Measurements from ENCODE around the gene ZNF536. TPM values are rescaled to one million over a fixed set of nuclear protein-coding genes. Genes with fewer than 3 reads are reported as not detected.

ZNF536 gene
- total RNA-seq, 2 donors from 2014 or later, result 0.79 to 2.5 TPM

DNA sequence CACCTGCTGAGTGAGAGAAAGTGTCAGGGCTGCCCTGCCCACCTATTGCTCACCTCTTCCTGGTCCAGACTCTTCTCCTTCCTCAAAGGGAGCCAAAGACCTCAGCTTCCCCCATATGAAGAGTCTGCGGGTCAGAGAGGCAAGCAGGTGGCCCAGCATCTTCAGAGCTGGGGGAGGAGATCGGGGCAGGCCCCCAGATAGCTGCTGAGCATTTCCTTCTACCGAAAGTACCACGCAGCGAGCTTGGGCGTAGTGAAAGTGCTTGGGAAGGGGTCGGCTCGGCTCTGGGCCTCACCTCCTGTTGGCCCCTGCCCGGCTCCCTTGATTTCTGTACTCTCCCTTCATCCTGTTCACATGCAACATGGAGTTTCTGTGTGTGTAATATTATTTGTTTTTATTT lies 12.2 kb upstream of the ZNF536 start:
- DNase-seq, result no peak
- intact Hi-C loops (cut with DNase I, micrococcal nuclease), result no loop called here
- ATAC-seq, result no peak

DNA sequence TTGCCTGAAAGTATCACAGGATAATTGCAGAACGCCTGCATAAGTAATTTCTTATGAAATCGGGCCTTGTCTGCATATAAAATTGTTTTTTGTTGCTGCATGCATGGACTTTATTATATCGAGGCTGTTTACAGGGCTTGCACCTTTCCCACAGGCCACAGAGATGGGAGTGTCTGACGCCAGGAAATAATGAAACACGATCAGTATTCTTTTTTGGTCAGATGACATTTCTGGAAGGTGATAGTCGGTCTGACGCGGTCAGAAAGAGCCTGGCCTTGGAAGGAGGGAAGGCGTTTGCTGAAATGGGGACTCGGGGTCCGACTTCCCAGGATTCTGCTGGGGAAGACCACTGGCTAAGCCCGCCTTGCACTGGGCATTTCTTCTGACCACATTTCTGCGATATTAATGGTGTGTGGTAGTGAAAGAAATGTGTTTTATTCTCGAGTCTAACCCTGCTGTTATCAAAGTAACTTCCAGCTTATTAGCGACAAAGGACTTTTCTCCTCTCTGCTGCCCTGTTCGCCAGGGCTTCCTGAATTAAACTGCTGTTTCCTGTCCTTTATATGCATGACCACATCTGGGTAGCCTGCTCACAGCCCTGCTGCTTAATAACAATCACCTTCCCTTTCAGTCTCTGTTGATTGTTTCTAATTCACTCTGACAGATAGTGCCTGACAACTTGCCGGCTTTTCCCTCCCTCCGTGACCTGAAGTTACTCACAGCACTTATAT lies 11.6 kb upstream of the ZNF536 start:
- ATAC-seq, result no peak
- no peak for DNase-seq
- intact Hi-C loops (cut with DNase I, micrococcal nuclease), result no loop called here

DNA sequence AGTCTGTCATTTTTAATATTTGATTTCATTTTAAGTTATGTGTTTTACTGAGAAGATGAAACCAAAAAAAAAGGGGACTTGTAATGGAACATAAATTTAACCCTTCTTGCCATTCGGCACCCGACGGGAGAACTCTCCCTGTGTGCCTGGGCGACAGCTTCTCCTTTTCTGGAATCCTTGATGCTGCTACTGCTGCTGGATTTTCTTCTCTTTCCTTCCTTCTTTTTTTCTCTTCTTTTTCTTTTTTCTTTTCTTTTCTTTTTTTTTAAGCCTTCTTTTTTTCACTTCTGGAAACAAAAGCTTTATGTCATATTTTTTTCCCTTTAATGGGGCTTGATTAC lies 11.1 kb upstream of the ZNF536 start:
- no peak for ATAC-seq
- intact Hi-C loops (cut with DNase I, micrococcal nuclease), result no loop called here
- no peak for DNase-seq

DNA sequence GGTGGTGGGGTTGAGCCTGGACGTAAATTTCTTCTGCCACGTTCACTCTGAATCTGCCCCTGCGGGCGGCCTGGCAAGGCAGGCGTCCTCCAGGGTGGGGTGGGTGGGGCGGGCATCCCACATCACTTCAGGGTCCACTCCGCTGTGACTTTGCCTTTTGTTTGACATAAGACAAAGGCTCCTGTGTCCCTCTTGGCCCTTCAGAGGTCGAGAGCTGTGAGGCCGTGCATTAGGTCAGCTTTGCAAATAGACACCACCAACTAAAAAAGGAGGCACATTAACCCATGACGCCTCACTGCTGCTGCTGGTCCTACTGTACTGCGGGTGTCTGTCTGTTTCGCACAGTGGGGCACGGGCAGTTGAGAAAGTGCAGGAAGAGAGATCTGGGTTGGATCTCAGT lies 10.5 kb upstream of the ZNF536 start:
- ATAC-seq (no peak), DNase-seq (no peak)
- intact Hi-C loops (cut with DNase I, micrococcal nuclease), result no loop called here

DNA sequence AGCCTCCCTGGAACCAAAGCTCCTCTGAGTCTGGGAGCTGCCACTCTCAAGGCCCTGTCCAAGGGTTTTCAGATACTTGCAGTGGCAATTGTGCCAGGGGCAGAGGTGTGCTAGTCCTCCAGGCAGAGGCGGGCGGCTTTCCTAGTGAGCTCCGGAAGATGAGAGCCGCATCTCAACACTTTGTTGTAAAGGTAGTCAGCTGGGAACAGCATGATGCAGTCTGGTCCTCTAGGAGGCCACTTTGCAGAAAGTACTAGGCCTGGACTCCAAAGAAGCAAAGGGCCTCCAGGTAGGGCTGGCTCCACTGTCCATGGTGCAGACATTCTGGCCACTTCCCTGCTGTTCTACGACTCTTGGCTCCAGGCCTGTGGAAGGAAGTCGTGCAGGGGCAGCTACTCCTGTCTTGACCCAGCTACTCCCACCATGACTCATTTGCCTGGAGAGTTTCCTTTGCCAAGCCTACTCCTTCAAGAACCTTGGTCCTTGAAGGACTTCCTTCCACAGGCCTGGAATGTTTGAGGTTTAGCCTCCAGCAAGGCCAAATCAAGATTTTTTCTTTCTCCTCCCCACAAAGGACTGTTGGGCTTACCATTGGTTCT lies 9.9 kb upstream of the ZNF536 start:
- no peak for DNase-seq
- ATAC-seq, result no peak
- intact Hi-C loops (cut with DNase I, micrococcal nuclease), result no loop called here

DNA sequence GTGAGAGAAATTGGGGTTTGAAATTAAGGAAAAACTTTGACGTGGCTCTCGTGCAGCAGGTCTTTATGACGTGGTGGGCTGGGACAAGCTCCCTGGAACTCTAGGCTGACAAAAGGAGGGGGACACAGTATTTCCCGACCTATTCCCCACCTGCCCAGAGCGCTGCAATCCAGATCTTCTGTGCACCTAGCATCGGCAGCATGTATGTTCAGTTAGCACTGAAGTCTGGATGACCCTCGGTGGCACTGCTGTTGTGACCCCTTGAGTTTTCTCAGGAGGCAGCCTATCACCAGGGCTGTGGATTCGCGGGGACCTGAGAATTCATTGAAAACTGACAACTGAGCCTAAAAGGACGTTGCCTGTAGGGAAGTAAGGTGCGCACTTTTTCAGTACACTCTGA lies 9.1 kb upstream of the ZNF536 start:
- DNase-seq (no peak), ATAC-seq (no peak)
- intact Hi-C loops (cut with DNase I, micrococcal nuclease), result no loop called here

DNA sequence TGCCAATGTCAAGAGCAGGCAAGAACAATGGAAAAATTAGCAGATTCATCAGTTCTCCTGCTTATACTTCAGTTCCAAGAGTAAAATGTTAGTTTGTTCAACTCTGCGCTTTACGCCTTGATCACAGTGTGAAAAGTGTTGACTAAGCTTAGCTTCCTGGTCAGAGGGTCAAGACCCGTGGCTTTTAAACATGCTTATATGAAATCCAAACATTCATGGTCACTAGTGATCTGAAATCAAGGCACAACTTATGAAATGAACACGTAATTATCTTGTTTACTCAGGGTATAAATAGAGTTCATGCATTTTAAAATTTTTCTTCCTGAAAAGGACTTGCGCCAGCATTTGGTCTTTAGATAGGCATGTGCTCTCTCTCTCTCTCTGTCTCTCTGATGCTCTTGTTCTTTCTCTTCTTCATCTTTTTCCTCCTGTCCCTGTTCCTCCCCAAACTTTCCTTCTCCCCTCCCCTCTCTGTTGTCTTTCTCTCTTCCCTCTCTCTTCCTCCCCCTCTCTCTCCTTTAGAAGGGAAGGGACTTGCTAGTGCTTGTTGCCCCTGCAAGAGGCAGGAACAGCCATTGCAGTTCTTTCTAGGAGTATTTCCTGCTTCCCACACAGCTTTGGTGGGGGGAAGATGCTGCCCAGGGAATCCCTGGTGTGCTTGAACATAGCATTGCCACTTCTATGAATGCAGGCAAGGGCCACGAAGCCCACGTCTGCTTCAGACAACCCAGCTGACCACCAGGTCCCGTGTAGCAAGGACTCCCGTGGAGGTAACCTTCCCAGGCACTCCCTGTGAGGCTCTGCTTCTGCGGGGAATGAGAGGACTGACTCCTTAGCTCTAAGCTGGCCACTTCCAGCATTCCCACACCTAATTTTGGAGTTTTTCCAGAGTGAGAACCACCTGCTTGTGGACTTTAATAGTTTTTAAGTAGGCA lies 7.1 kb upstream of the ZNF536 start:
- DNase-seq, result no peak
- intact Hi-C loops (cut with DNase I, micrococcal nuclease), result no loop called here
- no peak for ATAC-seq

DNA sequence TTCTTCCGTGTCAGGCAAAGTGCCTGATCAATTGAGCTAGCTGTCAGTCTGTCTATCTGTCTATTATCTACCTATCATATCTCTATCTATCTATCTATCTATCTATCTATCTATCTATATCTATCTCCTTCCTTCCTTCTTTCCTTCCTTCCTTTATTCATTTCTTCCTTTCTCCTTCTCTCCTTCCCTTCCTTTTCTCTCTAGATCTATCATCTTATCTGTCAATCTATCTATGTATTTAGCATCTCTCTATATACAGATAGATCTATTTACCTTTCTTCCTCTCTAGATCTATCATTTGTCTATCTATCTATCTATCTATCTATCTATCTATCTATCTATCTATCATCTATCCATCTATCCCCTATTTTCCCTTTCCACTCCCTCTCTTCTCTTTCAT lies 5.9 kb upstream of the ZNF536 start:
- ATAC-seq (no peak), DNase-seq (no peak)
- intact Hi-C loops (cut with DNase I, micrococcal nuclease), result no loop called here

DNA sequence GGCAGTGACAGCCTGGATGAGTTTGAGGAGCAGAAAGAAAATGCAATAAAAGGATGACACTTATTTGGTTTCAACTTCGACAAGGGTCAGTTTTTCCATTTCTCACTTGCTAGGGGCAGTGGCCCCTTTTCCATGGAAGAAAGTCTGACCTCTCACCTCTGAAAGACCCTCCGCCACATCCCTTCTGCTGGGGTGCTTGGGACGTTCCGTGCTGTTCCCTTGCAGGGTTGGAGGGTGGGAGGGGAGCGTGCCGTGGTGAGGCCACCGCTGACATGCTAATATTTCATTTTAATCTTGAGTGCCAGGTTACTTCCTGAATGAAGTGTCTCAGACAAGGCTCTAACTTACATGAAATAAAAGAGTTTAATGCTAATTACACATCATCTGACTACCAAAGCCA lies 5.2 kb upstream of the ZNF536 start:
- no peak for ATAC-seq
- intact Hi-C loops (cut with DNase I, micrococcal nuclease), result no loop called here

DNA sequence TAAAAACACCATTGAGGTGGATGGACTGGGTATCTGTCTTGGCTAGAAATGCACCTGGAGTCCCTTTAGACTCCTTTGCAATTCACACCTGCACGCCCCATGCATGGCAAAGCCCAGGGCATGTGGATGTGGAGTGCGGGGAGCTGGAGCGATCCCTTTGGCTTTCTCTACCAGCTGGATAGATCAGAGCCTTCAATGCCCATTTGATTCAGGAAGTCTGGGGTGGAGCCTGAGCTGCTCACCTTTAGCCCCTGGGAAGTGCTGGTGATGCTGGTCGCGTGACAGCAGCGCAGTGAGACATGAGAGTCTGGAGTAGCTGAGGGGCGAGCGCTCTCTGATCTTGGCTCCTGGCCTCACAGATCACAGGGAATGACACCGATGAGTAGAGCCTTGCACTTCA lies 4.8 kb upstream of the ZNF536 start:
- DNase-seq (no peak), ATAC-seq (no peak)
- intact Hi-C loops (cut with DNase I, micrococcal nuclease), result no loop called here

More for the DNA sequence above, 5.2 kb upstream of the ZNF536 start:
- no peak for DNase-seq

DNA sequence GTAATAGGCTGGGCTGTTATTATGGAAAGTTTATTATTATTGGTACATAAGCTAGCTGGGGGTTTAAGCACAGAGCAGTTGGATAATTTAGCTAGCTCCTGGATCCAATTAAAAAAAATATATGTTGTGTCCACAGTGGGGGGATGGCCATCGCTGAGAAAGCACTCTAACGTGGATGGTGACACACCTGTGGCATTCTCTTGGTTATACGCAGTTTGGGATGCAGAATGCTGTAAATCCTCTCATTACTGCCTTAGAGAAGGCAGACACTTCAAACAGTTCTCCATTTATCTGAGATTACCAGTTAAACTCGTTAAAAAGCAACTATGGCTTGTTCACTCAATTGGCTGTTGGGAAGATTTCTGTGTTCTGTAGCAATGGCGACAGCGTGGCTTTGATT lies 2.4 kb upstream of the ZNF536 start:
- intact Hi-C loops (cut with DNase I, micrococcal nuclease), result no loop called here
- ATAC-seq (no peak), DNase-seq (no peak)

DNA sequence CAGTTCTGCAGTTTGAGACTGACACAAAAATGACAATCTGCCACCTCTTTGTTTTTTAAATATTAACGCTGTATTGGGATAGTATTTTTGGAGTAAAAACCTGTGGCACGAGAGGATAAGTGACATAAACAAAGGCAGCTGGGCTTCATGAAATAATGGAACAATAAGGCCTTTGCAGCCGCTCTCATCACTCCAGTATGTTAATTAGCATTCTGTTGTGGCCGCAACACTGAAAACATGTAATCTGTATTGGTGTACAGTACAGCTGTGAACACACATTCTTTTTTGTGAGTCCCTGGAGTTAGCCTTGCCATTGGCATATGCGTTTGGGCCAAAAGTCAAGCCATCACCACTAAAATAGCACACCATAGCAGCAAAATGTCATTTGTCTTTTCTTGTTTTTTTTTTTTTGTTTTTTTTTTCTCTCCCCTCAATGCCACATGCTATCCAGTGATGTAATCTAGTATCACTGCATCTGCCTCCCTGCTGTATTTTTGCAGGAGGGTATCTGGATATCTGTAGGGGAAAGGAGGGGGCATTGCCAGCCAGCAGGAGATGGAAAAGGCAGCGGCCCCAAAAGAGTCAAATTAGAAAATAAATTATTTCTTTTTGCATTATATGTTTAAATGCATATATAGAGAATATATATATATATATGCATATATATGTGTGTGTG lies 885 bp upstream of the ZNF536 start:
- ATAC-seq (no peak), DNase-seq (no peak)
- intact Hi-C loops (cut with DNase I, micrococcal nuclease), result no loop called here

DNA sequence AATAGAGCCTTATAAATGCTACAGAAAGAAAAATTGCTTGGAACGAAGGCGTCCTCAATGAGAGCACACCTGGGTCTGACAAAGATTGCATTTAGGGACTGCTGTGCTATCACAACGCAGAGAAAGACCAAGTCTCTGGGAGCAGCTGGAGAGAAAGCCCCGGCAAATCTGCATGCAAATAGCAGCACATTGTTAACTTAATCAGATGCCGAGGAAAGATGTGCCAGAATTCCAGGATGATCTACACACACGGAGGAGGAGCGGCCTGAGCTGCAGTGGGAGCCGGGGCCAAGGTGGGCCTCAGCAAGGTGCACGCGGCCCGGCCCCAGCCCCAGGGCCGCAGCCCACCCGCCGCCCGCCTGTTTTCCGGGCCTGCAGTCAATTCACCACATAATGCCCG lies 1.4 kb downstream of the ZNF536 start:
- DNase-seq (no peak), ATAC-seq (no peak)
- intact Hi-C loops (cut with DNase I, micrococcal nuclease), result no loop called here

DNA sequence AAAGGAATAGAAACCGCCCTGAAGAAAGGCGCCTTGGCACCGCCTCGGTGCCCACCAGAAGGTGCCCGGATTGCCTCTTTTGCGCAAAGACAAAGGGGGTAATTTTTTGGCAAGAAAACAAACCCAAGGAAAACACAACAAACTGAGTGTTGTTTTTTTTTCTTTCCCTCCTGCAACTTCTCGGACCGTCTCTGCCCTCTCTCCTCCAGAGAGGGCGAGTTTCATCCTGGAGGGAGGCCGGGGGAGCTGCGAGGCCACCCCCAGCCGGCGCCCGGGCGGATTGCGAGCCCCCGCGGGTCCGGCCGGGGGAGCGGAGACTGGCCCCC lies 2.3 kb downstream of the ZNF536 start:
- ATAC-seq, result no peak
- DNase-seq, result no peak
- intact Hi-C loops (cut with DNase I, micrococcal nuclease), result no loop called here

DNA sequence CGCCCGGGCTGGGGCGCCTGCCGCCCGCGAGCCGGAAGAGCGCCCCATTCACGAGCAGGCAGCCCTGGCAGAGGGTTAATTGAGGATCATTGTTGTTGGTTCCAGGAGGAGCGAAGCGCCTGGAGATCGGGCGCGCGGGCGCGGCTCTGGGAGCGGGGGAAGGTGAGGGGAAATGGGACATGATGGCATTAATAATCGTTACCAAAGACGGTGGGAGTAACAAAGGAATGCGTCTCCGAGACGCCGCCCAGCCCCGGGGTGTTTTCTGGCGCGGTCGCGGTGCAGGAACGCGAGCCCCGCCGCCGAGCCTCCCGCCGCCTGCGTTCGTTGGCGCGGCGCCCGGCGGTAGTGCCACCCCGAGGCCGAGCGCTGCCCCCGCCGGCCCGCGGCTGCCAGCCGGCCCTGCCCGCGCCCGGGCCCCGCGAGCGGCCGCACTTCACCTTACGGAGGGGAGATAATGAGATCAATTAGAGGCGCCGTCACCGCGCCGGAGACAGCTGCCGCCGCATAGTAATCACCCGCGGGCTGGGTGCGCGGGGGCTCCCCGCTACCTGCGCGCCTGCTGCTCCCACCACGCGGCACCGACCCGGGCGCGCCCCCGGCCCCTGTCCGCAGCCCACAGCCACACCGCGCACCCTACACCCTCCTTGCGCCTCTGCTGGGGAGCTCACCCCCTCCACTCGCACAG lies 2.8 kb downstream of the ZNF536 start:
- intact Hi-C loops (cut with DNase I, micrococcal nuclease), result no loop called here
- DNase-seq, result no peak
- no peak for ATAC-seq

DNA sequence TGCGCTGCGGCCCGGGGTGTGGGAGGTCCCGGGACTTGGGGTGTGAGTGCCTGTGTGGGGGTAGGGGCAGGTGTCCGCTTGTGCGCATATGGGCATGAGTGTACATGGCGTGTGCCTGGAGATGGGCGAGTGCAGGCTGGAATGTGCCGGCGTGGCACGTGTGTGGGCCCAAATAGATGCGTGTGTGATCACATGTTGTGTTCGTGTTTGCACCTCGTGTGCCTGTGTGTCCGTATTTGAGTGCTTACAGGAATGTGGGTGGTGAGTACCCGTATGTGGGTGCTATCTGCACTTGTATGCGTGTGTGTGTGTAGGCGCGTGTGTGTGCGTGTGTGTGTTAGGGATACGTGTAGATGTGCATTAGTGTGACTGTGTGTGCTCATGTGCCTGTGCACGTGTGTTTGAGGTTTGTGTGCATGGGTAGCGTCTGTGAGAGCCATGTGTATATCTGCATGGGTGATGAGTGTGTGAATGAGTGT lies 3.4 kb downstream of the ZNF536 start:
- no peak for DNase-seq
- no peak for ATAC-seq
- intact Hi-C loops (cut with DNase I, micrococcal nuclease), result no loop called here

DNA sequence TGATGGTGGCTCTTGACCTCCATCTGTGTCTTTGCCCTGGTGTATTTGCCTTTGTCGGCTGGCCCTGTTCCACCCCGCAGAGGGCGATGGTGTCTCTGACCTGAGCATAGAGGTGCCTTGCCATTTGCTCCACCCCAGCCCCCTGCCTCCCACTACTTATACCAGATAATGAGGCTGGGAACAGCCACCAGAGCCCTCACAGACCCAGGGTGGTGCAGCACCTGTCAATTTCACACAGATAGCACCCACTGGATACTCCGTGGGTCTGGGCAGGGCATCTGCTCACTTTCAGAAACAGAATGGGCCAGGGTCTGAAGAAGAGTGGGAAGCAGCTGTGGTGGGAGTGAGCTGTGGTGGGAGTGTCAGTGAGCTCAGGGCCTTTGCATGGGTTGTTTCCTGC lies 4.1 kb downstream of the ZNF536 start:
- intact Hi-C loops (cut with DNase I, micrococcal nuclease), result no loop called here
- DNase-seq, result no peak
- no peak for ATAC-seq

DNA sequence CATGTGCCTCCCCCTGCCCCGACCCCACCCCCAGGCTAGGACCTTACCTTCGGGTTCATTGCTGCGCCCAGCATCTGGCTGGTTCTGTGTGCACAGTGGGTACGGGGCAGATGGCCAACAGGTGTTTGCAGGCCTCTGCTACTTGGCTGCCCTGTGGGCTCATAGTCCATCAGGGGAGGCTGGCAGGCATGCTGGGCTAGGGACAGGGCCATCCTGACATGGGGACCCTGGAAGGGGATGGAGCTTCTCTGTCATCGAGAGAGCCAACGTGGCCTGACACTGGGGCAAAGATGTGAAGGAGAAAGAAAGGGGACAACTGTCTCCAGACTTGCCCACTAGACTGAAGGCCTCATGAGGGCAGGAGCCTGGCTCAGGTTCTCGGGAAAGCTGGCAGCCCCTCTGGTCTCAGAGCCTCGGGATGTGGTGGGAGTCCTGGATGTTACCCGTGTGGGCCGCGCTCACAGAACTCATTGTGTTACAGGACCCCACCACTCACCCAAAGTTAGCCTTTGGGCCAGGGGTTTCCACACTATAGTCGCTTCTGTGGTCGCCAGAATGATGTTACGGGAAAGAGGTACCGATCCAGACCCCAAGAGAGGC lies 4.7 kb downstream of the ZNF536 start:
- ATAC-seq (no peak), DNase-seq (no peak)
- intact Hi-C loops (cut with DNase I, micrococcal nuclease), result no loop called here

DNA sequence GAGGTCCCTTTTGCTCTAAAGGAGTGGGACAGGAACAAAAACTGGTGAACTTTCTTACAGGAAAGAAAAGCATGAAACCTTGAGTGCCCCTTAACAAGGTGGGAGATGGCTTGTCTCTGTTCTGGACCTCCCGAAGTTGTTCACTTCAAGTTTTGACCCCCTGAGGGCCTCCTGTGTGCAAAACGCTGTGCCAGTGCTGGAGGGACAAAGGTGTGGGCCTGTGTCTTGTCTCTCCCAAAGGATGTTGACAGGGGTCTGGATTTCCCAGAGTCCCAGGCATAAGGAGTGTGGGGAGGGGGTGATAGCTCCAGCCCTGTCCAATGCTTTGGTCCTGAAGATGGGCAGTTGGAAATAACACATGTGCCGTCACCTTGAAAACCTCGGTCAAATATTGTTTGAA lies 6.5 kb downstream of the ZNF536 start:
- DNase-seq, result no peak
- no peak for ATAC-seq
- intact Hi-C loops (cut with DNase I, micrococcal nuclease), result no loop called here

Data from left colon (tissue), 2 donors.